Measurements from ENCODE around the gene ABCF3. TPM values are rescaled to one million over a fixed set of nuclear protein-coding genes. Genes with fewer than 3 reads are reported as not detected.

The ABCF3 gene
- total RNA-seq, 1 donor from 2014 or later, result 45.3 TPM

Other genes with a start within 250 kb of the ABCF3 start
- gene ABCC5, start 168.3 kb upstream of the ABCF3 start, total RNA-seq (ENCODE audit: insufficient read depth, low replicate concordance), result 19.7 TPM
- not detected for gene HTR3D, start 154.5 kb upstream of the ABCF3 start, total RNA-seq (ENCODE audit: insufficient read depth, low replicate concordance)
- gene HTR3C, start 133.2 kb upstream of the ABCF3 start, total RNA-seq (ENCODE audit: insufficient read depth, low replicate concordance), result not detected
- gene HTR3E, start 89.1 kb upstream of the ABCF3 start, total RNA-seq (ENCODE audit: insufficient read depth, low replicate concordance), result 0.72 TPM
- 24.3 TPM for gene EIF2B5, start 50.8 kb upstream of the ABCF3 start, total RNA-seq (ENCODE audit: insufficient read depth, low replicate concordance)
- 28.9 TPM for gene DVL3, start 30.8 kb upstream of the ABCF3 start, total RNA-seq (ENCODE audit: insufficient read depth, low replicate concordance)
- gene AP2M1, start 11.3 kb upstream of the ABCF3 start, total RNA-seq (ENCODE audit: insufficient read depth, low replicate concordance), result 287 TPM
- gene VWA5B2, start 43.4 kb downstream of the ABCF3 start, total RNA-seq (ENCODE audit: insufficient read depth, low replicate concordance), result 1.7 TPM
- 27.7 TPM for gene ALG3, start 62.8 kb downstream of the ABCF3 start, total RNA-seq (ENCODE audit: insufficient read depth, low replicate concordance)
- gene EEF1AKMT4, start 63.5 kb downstream of the ABCF3 start, total RNA-seq (ENCODE audit: insufficient read depth, low replicate concordance), result not detected
- not detected for gene CAMK2N2, start 75.4 kb downstream of the ABCF3 start, total RNA-seq (ENCODE audit: insufficient read depth, low replicate concordance)
- not detected for gene ECE2, start 89.8 kb downstream of the ABCF3 start, total RNA-seq (ENCODE audit: insufficient read depth, low replicate concordance)
- gene PSMD2, start 113.0 kb downstream of the ABCF3 start, total RNA-seq (ENCODE audit: insufficient read depth, low replicate concordance), result 191 TPM
- gene EIF4G1, start 128.4 kb downstream of the ABCF3 start, total RNA-seq (ENCODE audit: insufficient read depth, low replicate concordance), result 89.6 TPM
- 13.2 TPM for gene FAM131A, start 151.4 kb downstream of the ABCF3 start, total RNA-seq (ENCODE audit: insufficient read depth, low replicate concordance)
- 4.3 TPM for gene CLCN2, start 175.4 kb downstream of the ABCF3 start, total RNA-seq (ENCODE audit: insufficient read depth, low replicate concordance)
- gene POLR2H, start 175.5 kb downstream of the ABCF3 start, total RNA-seq (ENCODE audit: insufficient read depth, low replicate concordance), result 58.3 TPM
- gene THPO, start 192.0 kb downstream of the ABCF3 start, total RNA-seq (ENCODE audit: insufficient read depth, low replicate concordance), result not detected
- gene CHRD, start 193.9 kb downstream of the ABCF3 start, total RNA-seq (ENCODE audit: insufficient read depth, low replicate concordance), result 13.7 TPM

Data from umbilical cord (tissue), 1 donor.